HCT116 (cell line): Measurements from ENCODE around the gene ECEL1.

Experiments used
- CEBPB ChIP-seq: IDR thresholded peaks from 2 replicates; pipeline ENCODE4 v1.6.1; 2012; ENCODE audit warnings: low read depth
- EZH2 ChIP-seq: fragments of 200-600 bp; sonication (generic); IDR thresholded peaks from 2 replicates; pipeline ENCODE4 v1.6.1; 2017; ENCODE audit warnings: antibody characterized with exemption, mixed run types
- JUND ChIP-seq: IDR thresholded peaks from 2 replicates; pipeline ENCODE4 v1.6.1; 2012
- POLR2A ChIP-seq: IDR thresholded peaks from 2 replicates; pipeline ENCODE4 v1.7.0; 2011; ENCODE audit warnings: borderline replicate concordance; ENCODE audit not compliant: insufficient read depth, insufficient read length; ENCODE audit errors: extremely low read depth
- POLR2AphosphoS5 ChIP-seq: IDR thresholded peaks from 2 replicates; pipeline ENCODE4 v1.6.1; 2011; ENCODE audit warnings: mild to moderate bottlenecking, low read depth, low read length, moderate library complexity
- RAD21 ChIP-seq: IDR thresholded peaks from 2 replicates; pipeline ENCODE4 v1.6.1; 2012; ENCODE audit warnings: low read depth, mild to moderate bottlenecking
- SRF ChIP-seq: IDR thresholded peaks from 2 replicates; pipeline ENCODE4 v1.6.1; 2012; ENCODE audit warnings: low read depth
- TCF7L2 ChIP-seq: IDR thresholded peaks from 2 replicates; pipeline ENCODE4 v1.7.0; 2011; ENCODE audit warnings: borderline replicate concordance, inconsistent platforms; ENCODE audit not compliant: insufficient read depth, insufficient read length; ENCODE audit errors: extremely low read depth
- YY1 ChIP-seq: IDR thresholded peaks from 2 replicates; pipeline ENCODE4 v1.6.1; 2011; ENCODE audit warnings: low read length, low read depth, moderate library complexity, mild to moderate bottlenecking; ENCODE audit not compliant: insufficient replicate concordance; ENCODE audit errors: extremely low read depth
- ZFX ChIP-seq: fragments of 450-650 bp; IDR thresholded peaks from 2 replicates; pipeline ENCODE4 v1.6.1; 2017
- ZNF274 ChIP-seq: fragments of 200-500 bp; sonication (Bioruptor generic); IDR thresholded peaks from 2 replicates; pipeline ENCODE4 v1.6.1; 2014; ENCODE audit warnings: mild to moderate bottlenecking, low read depth, low read length, inconsistent platforms
- TF ChIP-seq, protein P1 (sequence below), 3 experiments: fragments of 200-600 bp in 1 of 3; sonication (generic) in 1 of 3; IDR thresholded peaks in 2 of 3; conservative IDR thresholded peaks in 1 of 3; 2 replicates each; pipeline ENCODE4 v1.5.1; 2012 to 2017; ENCODE audit warnings: low read depth in 2 of 3, low read length in 2 of 3, antibody characterized with exemption in 1 of 3, borderline replicate concordance in 1 of 3, control low read depth in 1 of 3, mild to moderate bottlenecking in 1 of 3, mixed read lengths in 1 of 3, mixed run types in 1 of 3, moderate library complexity in 1 of 3; ENCODE audit not compliant: insufficient read depth in 1 of 3

DNA sequence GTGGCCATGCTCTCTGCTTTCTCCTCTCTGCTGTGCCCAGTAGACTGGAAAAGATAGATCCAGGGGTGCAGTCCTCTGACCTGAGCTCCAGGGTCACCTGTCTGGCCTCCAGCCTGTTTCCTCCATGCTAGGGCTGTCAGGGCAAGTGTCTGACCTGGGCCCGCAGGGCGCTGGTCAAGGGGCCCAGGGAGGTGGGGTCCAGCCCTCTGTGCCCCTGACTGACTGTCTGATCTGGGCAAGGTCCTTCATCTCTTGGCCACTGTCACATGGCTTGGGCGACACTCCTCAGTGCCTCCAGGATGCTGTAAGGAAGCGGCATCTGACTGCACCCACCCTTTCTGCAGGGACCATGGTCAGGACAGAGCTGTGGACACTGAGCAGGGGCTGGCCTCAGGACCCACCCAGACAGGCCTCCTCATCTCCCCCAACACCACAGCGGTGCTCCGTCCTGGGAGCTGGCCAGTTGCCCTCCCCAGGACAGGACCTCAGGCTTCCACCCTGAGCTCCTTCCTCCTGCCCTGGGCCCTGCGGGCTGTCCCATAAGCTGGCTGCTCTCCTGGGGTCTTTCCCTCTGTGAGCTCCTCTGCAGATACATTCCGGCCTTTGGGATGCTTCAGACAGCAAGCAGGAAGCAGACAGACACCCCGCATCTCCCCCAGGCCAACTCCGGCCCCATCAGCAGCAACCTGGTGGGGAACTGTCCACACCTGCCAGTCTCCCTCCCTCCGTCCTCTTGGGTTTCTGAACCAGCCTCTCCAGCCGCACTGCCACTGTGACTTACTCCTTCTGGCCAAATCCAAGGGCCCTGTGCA is 52.9 kb downstream of the ECEL1 start:
- no peak for TF ChIP-seq POLR2A
- TF ChIP-seq, protein P1, sequence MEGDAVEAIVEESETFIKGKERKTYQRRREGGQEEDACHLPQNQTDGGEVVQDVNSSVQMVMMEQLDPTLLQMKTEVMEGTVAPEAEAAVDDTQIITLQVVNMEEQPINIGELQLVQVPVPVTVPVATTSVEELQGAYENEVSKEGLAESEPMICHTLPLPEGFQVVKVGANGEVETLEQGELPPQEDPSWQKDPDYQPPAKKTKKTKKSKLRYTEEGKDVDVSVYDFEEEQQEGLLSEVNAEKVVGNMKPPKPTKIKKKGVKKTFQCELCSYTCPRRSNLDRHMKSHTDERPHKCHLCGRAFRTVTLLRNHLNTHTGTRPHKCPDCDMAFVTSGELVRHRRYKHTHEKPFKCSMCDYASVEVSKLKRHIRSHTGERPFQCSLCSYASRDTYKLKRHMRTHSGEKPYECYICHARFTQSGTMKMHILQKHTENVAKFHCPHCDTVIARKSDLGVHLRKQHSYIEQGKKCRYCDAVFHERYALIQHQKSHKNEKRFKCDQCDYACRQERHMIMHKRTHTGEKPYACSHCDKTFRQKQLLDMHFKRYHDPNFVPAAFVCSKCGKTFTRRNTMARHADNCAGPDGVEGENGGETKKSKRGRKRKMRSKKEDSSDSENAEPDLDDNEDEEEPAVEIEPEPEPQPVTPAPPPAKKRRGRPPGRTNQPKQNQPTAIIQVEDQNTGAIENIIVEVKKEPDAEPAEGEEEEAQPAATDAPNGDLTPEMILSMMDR (IDR thresholded peaks at IDR 0.05 in 2 of 3, conservative IDR thresholded peaks at IDR 0.05 in 1 of 3; ENCODE audit: borderline replicate concordance in 1 of 3, insufficient read depth in 1 of 3, low read depth in 2 of 3, low read length in 2 of 3): no peak
- TF ChIP-seq POLR2AphosphoS5: no peak
- no peak for TF ChIP-seq ZNF274
- TF ChIP-seq SRF: no peak
- TF ChIP-seq RAD21: no peak
- no peak for TF ChIP-seq ZFX
- TF ChIP-seq CEBPB: no peak
- no peak for TF ChIP-seq TCF7L2
- TF ChIP-seq EZH2: no peak
- no peak for TF ChIP-seq YY1
- no peak for TF ChIP-seq JUND
